Measurements from ENCODE around the gene ADD3. TPM values are rescaled to one million over a fixed set of nuclear protein-coding genes. Genes with fewer than 3 reads are reported as not detected.

Gene ADD3
- total and polyA plus RNA-seq, 9 donors: 79.8 to 135 (median 93.6) TPM

GRCh38 chr10:110059925-110060324 is 52.1 kb downstream of the ADD3 start:
- H3K9me3 ChIP-seq (replicated peaks; ENCODE audit: control insufficient read depth, low read depth, low read length): no peaks in the 10 kb centered on the region
- no peaks in the 10 kb centered on the region for H3K4me1 ChIP-seq (ENCODE audit: control insufficient read depth, insufficient read depth, low read length)
- DNase-seq: no peak
- H3K27me3 ChIP-seq (ENCODE audit: control insufficient read depth, insufficient read depth, low read length): no peaks in the 10 kb centered on the region
- no peak overlapping the region for H3K27ac ChIP-seq (ENCODE audit: low read length)
- WGBS (ENCODE audit: insufficient coverage): 30% methylated on average over 2 of the region's 4 CpGs
- H3K4me3 ChIP-seq (ENCODE audit: low read length): no peak overlapping the region
- no peaks in the 10 kb centered on the region for H3K36me3 ChIP-seq (ENCODE audit: control insufficient read depth, insufficient read depth, low read length)

- no peak overlapping the region for H3K4me3 ChIP-seq (ENCODE audit: low read length)
- DNase-seq: no peak
- WGBS (ENCODE audit: insufficient coverage): no CpG with 5 or more reads among the region's 3 CpGs
- H3K9me3 ChIP-seq (replicated peaks; ENCODE audit: control insufficient read depth, low read depth, low read length): no peaks in the 10 kb centered on the region
- no peaks in the 10 kb centered on the region for H3K4me1 ChIP-seq (ENCODE audit: control insufficient read depth, insufficient read depth, low read length)
- H3K27ac ChIP-seq (ENCODE audit: low read length): no peak overlapping the region
- H3K36me3 ChIP-seq (ENCODE audit: control insufficient read depth, insufficient read depth, low read length): no peaks in the 10 kb centered on the region
- H3K27me3 ChIP-seq (ENCODE audit: control insufficient read depth, insufficient read depth, low read length): no peaks in the 10 kb centered on the region
Observed at GRCh38 chr10:110061687-110062086, 53.9 kb downstream of the ADD3 start.

GRCh38 chr10:110065269-110065668 is 57.5 kb downstream of the ADD3 start:
- no CpG with 5 or more reads among the region's 2 CpGs for WGBS (ENCODE audit: insufficient coverage)
- H3K4me1 ChIP-seq (ENCODE audit: control insufficient read depth, insufficient read depth, low read length): peaks cover 7% of the 10 kb centered on the region
- no peaks in the 10 kb centered on the region for H3K9me3 ChIP-seq (replicated peaks; ENCODE audit: control insufficient read depth, low read depth, low read length)
- H3K27me3 ChIP-seq (ENCODE audit: control insufficient read depth, insufficient read depth, low read length): no peaks in the 10 kb centered on the region
- H3K36me3 ChIP-seq (ENCODE audit: control insufficient read depth, insufficient read depth, low read length): no peaks in the 10 kb centered on the region
- H3K4me3 ChIP-seq (ENCODE audit: low read length): no peak overlapping the region
- DNase-seq: no peak
- H3K27ac ChIP-seq (ENCODE audit: low read length): no peak overlapping the region

- Histone ChIP-seq H3K27me3 (ENCODE audit: control insufficient read depth, insufficient read depth, low read length) (no peaks in the 10 kb centered on the region), H3K4me3 (ENCODE audit: low read length) (no peak overlapping the region), H3K4me1 (ENCODE audit: control insufficient read depth, insufficient read depth, low read length) (peaks cover 7% of the 10 kb centered on the region), H3K36me3 (ENCODE audit: control insufficient read depth, insufficient read depth, low read length) (no peaks in the 10 kb centered on the region), H3K27ac (ENCODE audit: low read length) (peak overlapping the region; percentile 33), H3K9me3 (replicated peaks; ENCODE audit: control insufficient read depth, low read depth, low read length) (no peaks in the 10 kb centered on the region)
- 63% methylated on average over 2 of the region's 5 CpGs for WGBS (ENCODE audit: insufficient coverage)
- peak; percentile 67 for DNase-seq
Observed at GRCh38 chr10:110067960-110068770, 60.4 kb downstream of the ADD3 start.

- no peaks in the 10 kb centered on the region for H3K27me3 ChIP-seq (ENCODE audit: control insufficient read depth, insufficient read depth, low read length)
- H3K4me3 ChIP-seq (ENCODE audit: low read length): no peak overlapping the region
- no peak overlapping the region for H3K27ac ChIP-seq (ENCODE audit: low read length)
- no peaks in the 10 kb centered on the region for H3K36me3 ChIP-seq (ENCODE audit: control insufficient read depth, insufficient read depth, low read length)
- 66% methylated on average over 5 of the region's 7 CpGs for WGBS (ENCODE audit: insufficient coverage)
- H3K9me3 ChIP-seq (replicated peaks; ENCODE audit: control insufficient read depth, low read depth, low read length): no peaks in the 10 kb centered on the region
- DNase-seq: no peak
- peaks cover 11% of the 10 kb centered on the region for H3K4me1 ChIP-seq (ENCODE audit: control insufficient read depth, insufficient read depth, low read length)
Observed at GRCh38 chr10:110068780-110069179, 61.0 kb downstream of the ADD3 start.

GRCh38 chr10:110069502-110069982 is 61.8 kb downstream of the ADD3 start:
- H3K4me1 ChIP-seq (ENCODE audit: control insufficient read depth, insufficient read depth, low read length): peaks cover 17% of the 10 kb centered on the region
- no peak overlapping the region for H3K27ac ChIP-seq (ENCODE audit: low read length)
- H3K4me3 ChIP-seq (ENCODE audit: low read length): no peak overlapping the region

GRCh38 chr10:110073896-110074295 is 66.1 kb downstream of the ADD3 start:
- WGBS (ENCODE audit: insufficient coverage): no CpG with 5 or more reads among the region's 2 CpGs
- DNase-seq: peak; percentile 40

More at GRCh38 chr10:110069502-110069982, 61.8 kb downstream of the ADD3 start:
- no peaks in the 10 kb centered on the region for H3K27me3 ChIP-seq (ENCODE audit: control insufficient read depth, insufficient read depth, low read length)
- H3K9me3 ChIP-seq (replicated peaks; ENCODE audit: control insufficient read depth, low read depth, low read length): no peaks in the 10 kb centered on the region
- no CpG with 5 or more reads among the region's 1 CpG for WGBS (ENCODE audit: insufficient coverage)
- no peaks in the 10 kb centered on the region for H3K36me3 ChIP-seq (ENCODE audit: control insufficient read depth, insufficient read depth, low read length)
- DNase-seq: no peak

GRCh38 chr10:110074298-110074697 is 66.5 kb downstream of the ADD3 start:
- no peaks in the 10 kb centered on the region for H3K36me3 ChIP-seq (ENCODE audit: control insufficient read depth, insufficient read depth, low read length)
- H3K9me3 ChIP-seq (replicated peaks; ENCODE audit: control insufficient read depth, low read depth, low read length): no peaks in the 10 kb centered on the region
- no peak overlapping the region for H3K4me3 ChIP-seq (ENCODE audit: low read length)
- peak; percentile 74 for DNase-seq
- H3K27me3 ChIP-seq (ENCODE audit: control insufficient read depth, insufficient read depth, low read length): no peaks in the 10 kb centered on the region
- no CpG with 5 or more reads among the region's 3 CpGs for WGBS (ENCODE audit: insufficient coverage)
- peak overlapping the region; percentile 91 for H3K27ac ChIP-seq (ENCODE audit: low read length)
- H3K4me1 ChIP-seq (ENCODE audit: control insufficient read depth, insufficient read depth, low read length): peaks cover 21% of the 10 kb centered on the region

More at GRCh38 chr10:110073896-110074295, 66.1 kb downstream of the ADD3 start:
- Histone ChIP-seq H3K4me3 (ENCODE audit: low read length) (no peak overlapping the region), H3K4me1 (ENCODE audit: control insufficient read depth, insufficient read depth, low read length) (peaks cover 21% of the 10 kb centered on the region), H3K36me3 (ENCODE audit: control insufficient read depth, insufficient read depth, low read length) (no peaks in the 10 kb centered on the region), H3K9me3 (replicated peaks; ENCODE audit: control insufficient read depth, low read depth, low read length) (no peaks in the 10 kb centered on the region), H3K27ac (ENCODE audit: low read length) (peak overlapping the region; percentile 91), H3K27me3 (ENCODE audit: control insufficient read depth, insufficient read depth, low read length) (no peaks in the 10 kb centered on the region)

GRCh38 chr10:110074758-110075671 is 67.2 kb downstream of the ADD3 start:
- Histone ChIP-seq H3K27ac (ENCODE audit: low read length) (peak overlapping the region; percentile 91), H3K27me3 (ENCODE audit: control insufficient read depth, insufficient read depth, low read length) (no peaks in the 10 kb centered on the region), H3K9me3 (replicated peaks; ENCODE audit: control insufficient read depth, low read depth, low read length) (no peaks in the 10 kb centered on the region), H3K36me3 (ENCODE audit: control insufficient read depth, insufficient read depth, low read length) (no peaks in the 10 kb centered on the region), H3K4me3 (ENCODE audit: low read length) (no peak overlapping the region), H3K4me1 (ENCODE audit: control insufficient read depth, insufficient read depth, low read length) (peaks cover 21% of the 10 kb centered on the region)
- DNase-seq: peak; percentile 98
- no CpG with 5 or more reads among the region's 2 CpGs for WGBS (ENCODE audit: insufficient coverage)

- no peak overlapping the region for H3K4me3 ChIP-seq (ENCODE audit: low read length)
Observed at GRCh38 chr10:110075686-110076085, 67.9 kb downstream of the ADD3 start.

More at GRCh38 chr10:110075686-110076085, 67.9 kb downstream of the ADD3 start:
- H3K36me3 ChIP-seq (ENCODE audit: control insufficient read depth, insufficient read depth, low read length): no peaks in the 10 kb centered on the region
- peaks cover 21% of the 10 kb centered on the region for H3K4me1 ChIP-seq (ENCODE audit: control insufficient read depth, insufficient read depth, low read length)
- peak; percentile 90 for DNase-seq
- no peaks in the 10 kb centered on the region for H3K27me3 ChIP-seq (ENCODE audit: control insufficient read depth, insufficient read depth, low read length)
- peak overlapping the region; percentile 91 for H3K27ac ChIP-seq (ENCODE audit: low read length)
- H3K9me3 ChIP-seq (replicated peaks; ENCODE audit: control insufficient read depth, low read depth, low read length): no peaks in the 10 kb centered on the region
